SU-DHL-6 (cell line): ENCODE measurements around the gene PEX10.
A peak's percentile ranks its signal among the peaks of the same experiment; 100 is the strongest.

Experiments
- H2AFZ ChIP-seq: fragments of 200-600 bp; sonication (generic); 2 replicates; pipeline ENCODE4 v1.6.1; 2014; ENCODE audit warnings: low read depth, mild to moderate bottlenecking, moderate library complexity, mixed read lengths, antibody characterized with exemption, low read length; ENCODE audit not compliant: severe bottlenecking
- H3F3A ChIP-seq: fragments of 200-600 bp; shearing (Covaris generic); 2 replicates; pipeline ENCODE4 v1.6.0; 2016; ENCODE audit warnings: antibody characterized with exemption, mild to moderate bottlenecking; ENCODE audit not compliant: insufficient read depth
- H3K27ac ChIP-seq: fragments of 200-600 bp; sonication (generic); 2 replicates; pipeline ENCODE4 v1.5.1; 2016; ENCODE audit warnings: low read depth, mild to moderate bottlenecking, low read length, moderate library complexity, mixed read lengths
- H3K27me3 ChIP-seq: fragments of 200-600 bp; sonication (generic), shearing (Covaris generic); 2 replicates; pipeline ENCODE4 v1.6.0; 2014; ENCODE audit warnings: mild to moderate bottlenecking, low read length
- H3K36me3 ChIP-seq: fragments of 200-600 bp; sonication (generic); 2 replicates; pipeline ENCODE4 v1.6.1; 2014; ENCODE audit warnings: mild to moderate bottlenecking, low read length, mixed read lengths
- H3K4me2 ChIP-seq: fragments of 300-600, 200-600 bp; shearing (Covaris generic), sonication (generic); 2 replicates; pipeline ENCODE4 v1.6.0; 2014; ENCODE audit warnings: low read length, low read depth, mild to moderate bottlenecking; ENCODE audit not compliant: poor library complexity, severe bottlenecking
- H3K4me3 ChIP-seq: fragments of 200-600 bp; sonication (generic); 2 replicates; pipeline ENCODE4 v1.5.1; 2014; ENCODE audit warnings: antibody characterized with exemption, low read length, mild to moderate bottlenecking, mixed read lengths; ENCODE audit not compliant: insufficient read depth, poor library complexity, severe bottlenecking
- H3K79me2 ChIP-seq: fragments of 200-600 bp; sonication (generic); 2 replicates; pipeline ENCODE4 v1.6.1; 2014; ENCODE audit warnings: mild to moderate bottlenecking, low read length, moderate library complexity; ENCODE audit not compliant: insufficient read depth
- H3K9ac ChIP-seq: fragments of 200-600 bp; sonication (generic); 2 replicates; pipeline ENCODE4 v1.7.0; 2014; ENCODE audit warnings: mild to moderate bottlenecking, low read length
- H3K9me2 ChIP-seq: fragments of 200-600 bp; sonication (generic); replicated peaks from 2 replicates; pipeline ENCODE4 v1.6.1; 2014; ENCODE audit warnings: low read length; ENCODE audit not compliant: insufficient read depth
- H3K9me3 ChIP-seq: fragments of 200-600 bp; sonication (generic); 2 replicates; pipeline ENCODE4 v1.6.1; 2014; ENCODE audit warnings: low read length, mixed read lengths; ENCODE audit not compliant: insufficient read depth
- H4K20me1 ChIP-seq: fragments of 200-600 bp; sonication (generic); 2 replicates; pipeline ENCODE4 v1.6.1; 2014; ENCODE audit warnings: low read depth, mild to moderate bottlenecking, antibody characterized with exemption, low read length, moderate library complexity, mixed read lengths
- EZH2phosphoT487 ChIP-seq: fragments of 200-600 bp; sonication (generic), shearing (Covaris generic); conservative IDR thresholded peaks from 2 replicates; pipeline ENCODE4 v1.6.1; 2018; ENCODE audit warnings: mild to moderate bottlenecking, antibody characterized with exemption, low read length, moderate library complexity, mixed read lengths
- TF ChIP-seq, protein P1 (sequence below): fragments of 200-600 bp; sonication (generic); IDR thresholded peaks from one replicate; pipeline ENCODE4 v1.5.1; 2017; ENCODE audit warnings: antibody characterized with exemption, mild to moderate bottlenecking, low read length, moderate library complexity; ENCODE audit not compliant: insufficient read depth, poor library complexity, severe bottlenecking

The PEX10 gene

DNA sequence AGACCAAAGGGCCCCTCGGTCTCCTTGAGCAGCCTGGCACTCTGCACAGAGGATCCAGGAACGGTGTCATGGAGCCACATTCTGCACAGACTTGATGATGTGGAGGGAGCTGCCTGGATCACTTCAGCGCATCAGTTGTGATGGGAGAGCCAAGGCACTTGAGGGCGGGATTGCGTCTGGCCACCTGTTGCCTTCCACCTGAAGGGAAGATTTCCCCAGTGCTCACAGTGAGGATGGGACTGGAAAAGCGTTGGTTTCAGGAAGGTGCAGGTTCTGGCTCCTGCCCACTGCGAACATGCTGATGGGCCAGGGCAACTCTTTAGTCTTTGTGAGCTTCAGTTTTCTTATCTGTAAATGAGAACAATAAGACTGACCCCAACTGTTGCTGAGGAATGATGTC is 18.1 kb downstream of the PEX10 start:
- Histone ChIP-seq H3K9ac (no peak overlapping the region), H3K27ac (no peak overlapping the region), H3K36me3 (no peaks in the 10 kb centered on the region), H3K4me3 (no peak overlapping the region), H3F3A (peaks cover 5% of the 10 kb centered on the region; the same call in 1 of the 2 replicates), H3K4me2 (no peak overlapping the region), H4K20me1 (no peaks in the 10 kb centered on the region), H3K9me3 (no peaks in the 10 kb centered on the region), H2AFZ (no peak overlapping the region), H3K79me2 (peaks cover 30% of the 10 kb centered on the region), H3K9me2 (no peaks in the 10 kb centered on the region), H3K27me3 (no peaks in the 10 kb centered on the region)
- TF ChIP-seq, protein P1, sequence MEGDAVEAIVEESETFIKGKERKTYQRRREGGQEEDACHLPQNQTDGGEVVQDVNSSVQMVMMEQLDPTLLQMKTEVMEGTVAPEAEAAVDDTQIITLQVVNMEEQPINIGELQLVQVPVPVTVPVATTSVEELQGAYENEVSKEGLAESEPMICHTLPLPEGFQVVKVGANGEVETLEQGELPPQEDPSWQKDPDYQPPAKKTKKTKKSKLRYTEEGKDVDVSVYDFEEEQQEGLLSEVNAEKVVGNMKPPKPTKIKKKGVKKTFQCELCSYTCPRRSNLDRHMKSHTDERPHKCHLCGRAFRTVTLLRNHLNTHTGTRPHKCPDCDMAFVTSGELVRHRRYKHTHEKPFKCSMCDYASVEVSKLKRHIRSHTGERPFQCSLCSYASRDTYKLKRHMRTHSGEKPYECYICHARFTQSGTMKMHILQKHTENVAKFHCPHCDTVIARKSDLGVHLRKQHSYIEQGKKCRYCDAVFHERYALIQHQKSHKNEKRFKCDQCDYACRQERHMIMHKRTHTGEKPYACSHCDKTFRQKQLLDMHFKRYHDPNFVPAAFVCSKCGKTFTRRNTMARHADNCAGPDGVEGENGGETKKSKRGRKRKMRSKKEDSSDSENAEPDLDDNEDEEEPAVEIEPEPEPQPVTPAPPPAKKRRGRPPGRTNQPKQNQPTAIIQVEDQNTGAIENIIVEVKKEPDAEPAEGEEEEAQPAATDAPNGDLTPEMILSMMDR: no peak
- TF ChIP-seq EZH2phosphoT487: no peak

DNA sequence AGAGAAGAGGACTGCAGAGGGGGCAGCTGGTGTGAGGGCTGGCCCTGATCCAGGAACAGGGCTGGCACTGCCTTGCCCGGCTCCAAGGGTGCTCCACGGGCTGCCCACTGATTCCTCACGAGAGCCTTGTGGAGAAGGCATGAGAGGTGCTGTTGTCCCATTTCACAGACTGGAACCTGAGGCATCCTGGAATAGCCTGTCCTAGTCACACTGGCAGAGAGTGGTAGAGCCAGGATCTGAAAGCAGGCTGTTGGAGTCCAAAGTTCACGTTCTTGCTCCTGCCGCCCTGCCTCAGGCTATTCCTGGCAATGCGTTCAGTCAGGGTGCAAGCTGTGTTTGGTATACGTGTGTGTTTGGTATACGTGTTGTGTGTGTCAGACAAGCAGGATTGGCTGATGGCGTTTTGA is 18.9 kb downstream of the PEX10 start:
- no peaks in the 10 kb centered on the region for H3K36me3 ChIP-seq
- H3K9ac ChIP-seq: no peak overlapping the region
- TF ChIP-seq, protein P1: no peak
- TF ChIP-seq EZH2phosphoT487: no peak
- H3K4me3 ChIP-seq: no peak overlapping the region
- H3K27ac ChIP-seq: no peak overlapping the region
- H2AFZ ChIP-seq: no peak overlapping the region
- no peaks in the 10 kb centered on the region for H4K20me1 ChIP-seq
- no peaks in the 10 kb centered on the region for H3K27me3 ChIP-seq
- no peaks in the 10 kb centered on the region for H3K9me3 ChIP-seq
- H3K79me2 ChIP-seq: peaks cover 30% of the 10 kb centered on the region
- H3K4me2 ChIP-seq: no peak overlapping the region
- peaks cover 9% of the 10 kb centered on the region for H3F3A ChIP-seq
- no peaks in the 10 kb centered on the region for H3K9me2 ChIP-seq

DNA sequence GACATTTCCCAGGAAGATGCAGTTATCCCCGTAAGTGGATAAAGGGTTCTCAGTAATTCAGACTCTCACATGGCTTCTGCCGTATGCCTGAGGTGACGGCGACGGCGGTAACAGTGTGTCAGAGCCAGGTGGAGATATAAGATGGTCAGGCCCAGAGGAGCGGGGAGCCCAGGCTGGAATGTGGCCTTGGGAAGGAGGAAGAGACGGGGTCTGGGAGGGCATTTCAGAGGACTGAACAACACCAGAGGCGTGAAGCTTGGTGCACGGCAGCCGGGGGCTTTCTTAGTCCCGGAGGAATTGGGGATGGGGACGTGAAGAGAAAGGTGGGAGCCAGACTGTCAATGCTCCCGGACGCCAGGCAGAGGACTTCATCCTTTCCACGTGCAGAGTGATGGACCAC is 19.7 kb downstream of the PEX10 start:
- H3K4me3 ChIP-seq: peak overlapping the region; percentile 70
- H3K4me2 ChIP-seq: peak overlapping the region; percentile 77
- peaks cover 15% of the 10 kb centered on the region for H3F3A ChIP-seq
- H3K27me3 ChIP-seq: no peaks in the 10 kb centered on the region
- H3K79me2 ChIP-seq: peaks cover 30% of the 10 kb centered on the region
- no peaks in the 10 kb centered on the region for H3K36me3 ChIP-seq
- H4K20me1 ChIP-seq: no peaks in the 10 kb centered on the region
- no peak overlapping the region for H3K27ac ChIP-seq
- H3K9me3 ChIP-seq: no peaks in the 10 kb centered on the region
- peak overlapping the region; percentile 77 for H3K9ac ChIP-seq
- no peaks in the 10 kb centered on the region for H3K9me2 ChIP-seq
- TF ChIP-seq EZH2phosphoT487: no peak
- TF ChIP-seq, protein P1: no peak
- no peak overlapping the region for H2AFZ ChIP-seq
